Chondrocyte (in vitro differentiated cells): ENCODE results near the gene BCL2L13. TPM values are rescaled to one million over a fixed set of nuclear protein-coding genes. Genes with fewer than 3 reads are reported as not detected.
A peak's percentile ranks its signal among the peaks of the same experiment; 100 is the strongest.
"Not testable (repeated sequence)": the region's sequence is repeated elsewhere in the genome, so short reads cannot be mapped to it uniquely, and the experiment has no call there.

Experiments
- DNase-seq: peaks from one replicate; pipeline ENCODE4 v3.0.0; 2021; ENCODE audit warnings: mixed read lengths, low spot score
- H3K27ac Mint-ChIP-seq: one replicate; pipeline ENCODE4 v1.8.0; 2021; ENCODE audit warnings: mild to moderate bottlenecking, moderate library complexity, mixed read lengths; ENCODE audit not compliant: unreplicated experiment
- H3K27me3 Mint-ChIP-seq: 2 replicates; pipeline ENCODE4 v1.8.0; 2021; ENCODE audit warnings: low read depth, mixed read lengths
- H3K36me3 Mint-ChIP-seq: 2 replicates; pipeline ENCODE4 v1.8.0; 2021; ENCODE audit warnings: low read depth, mixed read lengths
- H3K4me1 Mint-ChIP-seq: 2 replicates; pipeline ENCODE4 v1.8.0; 2021; ENCODE audit warnings: low read depth, mild to moderate bottlenecking, mixed read lengths
- H3K4me3 Mint-ChIP-seq: one replicate; pipeline ENCODE4 v1.8.0; 2021; ENCODE audit warnings: mild to moderate bottlenecking, moderate library complexity, mixed read lengths; ENCODE audit not compliant: unreplicated experiment
- H3K9me3 Mint-ChIP-seq: 2 replicates; pipeline ENCODE4 v1.8.0; 2021; ENCODE audit warnings: low read depth, mixed read lengths
- CTCF ChIP-seq: fragments of 200-600 bp; sonication (generic); IDR thresholded peaks from 2 replicates; pipeline ENCODE4 v1.5.0; 2021; ENCODE audit warnings: antibody characterized with exemption, mild to moderate bottlenecking, moderate library complexity
- total RNA-seq: library from RNA; stranded (reverse); gene quantifications from 3 replicates; pipeline ENCODE4 v1.2.1, GENCODE V29; 2021

The BCL2L13 gene
- total RNA-seq, 1 donor from 2014 or later = 39.6 TPM

DNA sequence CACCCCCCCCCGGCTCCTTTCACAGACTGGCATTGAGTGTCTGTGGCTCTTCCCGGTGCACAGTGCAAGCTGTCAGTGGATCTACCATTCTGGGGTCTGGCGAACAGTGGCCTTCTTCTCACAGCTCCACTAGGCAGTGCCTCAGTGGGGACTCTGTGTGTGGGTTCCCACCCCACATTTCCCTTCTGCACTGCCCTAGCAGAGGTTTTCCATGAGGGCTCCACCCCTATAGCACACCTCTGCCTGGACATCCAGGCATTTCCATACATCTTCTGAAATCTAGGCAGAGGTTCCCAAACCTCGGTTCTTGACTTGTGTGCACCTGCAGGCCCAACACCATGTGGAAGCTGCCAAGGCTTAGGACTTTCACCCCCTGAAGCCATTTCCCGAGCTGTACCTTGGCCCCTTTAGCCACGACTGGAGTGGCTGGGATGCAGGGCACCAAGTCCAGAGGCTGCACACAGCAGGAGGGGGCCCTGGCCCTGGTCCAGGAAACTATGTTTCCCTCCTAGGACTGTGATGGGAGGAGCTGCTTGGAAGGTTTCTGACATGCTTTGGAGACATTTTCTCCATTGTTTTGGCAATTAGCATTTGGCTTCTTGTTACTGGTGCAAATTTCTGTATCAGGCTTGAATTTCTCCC lies 26.0 kb downstream of the BCL2L13 start:
- Mint-ChIP-seq H3K36me3 (peaks cover 11% of the 10 kb centered on the region), H3K27ac (no peak overlapping the region), H3K4me1 (no peaks in the 10 kb centered on the region), H3K9me3 (no peaks in the 10 kb centered on the region), H3K4me3 (no peak overlapping the region), H3K27me3 (no peaks in the 10 kb centered on the region)
- no peak for DNase-seq
- TF ChIP-seq CTCF = no peak

DNA sequence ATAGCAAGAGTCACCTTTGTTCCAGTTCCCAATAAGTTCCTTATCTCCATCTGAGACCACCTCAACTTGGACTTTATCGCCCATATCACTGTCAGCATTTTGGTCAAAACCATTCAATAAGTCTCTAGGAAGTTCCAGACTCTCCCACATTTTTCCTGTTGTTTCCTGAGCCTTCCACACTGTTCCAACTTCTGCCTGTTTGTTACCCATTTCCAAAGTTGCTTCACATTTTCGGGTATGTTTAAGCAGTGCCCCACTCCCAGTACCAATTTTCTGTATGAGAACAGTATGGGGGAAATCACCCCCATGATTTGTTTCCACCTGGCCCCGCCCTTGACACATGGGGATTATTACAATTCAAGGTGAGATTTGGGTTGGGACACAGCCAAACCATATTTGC lies 26.7 kb downstream of the BCL2L13 start:
- TF ChIP-seq CTCF = no peak
- no peaks in the 10 kb centered on the region for H3K9me3 Mint-ChIP-seq
- H3K4me3 Mint-ChIP-seq = no peak overlapping the region
- H3K4me1 Mint-ChIP-seq = no peaks in the 10 kb centered on the region
- DNase-seq = no peak
- no peaks in the 10 kb centered on the region for H3K27me3 Mint-ChIP-seq
- no peak overlapping the region for H3K27ac Mint-ChIP-seq
- peaks cover 16% of the 10 kb centered on the region for H3K36me3 Mint-ChIP-seq

GRCh38 chr22:17665854-17666253 lies 27.3 kb downstream of the BCL2L13 start:
- no peak overlapping the region for H3K27ac Mint-ChIP-seq
- DNase-seq = no peak
- H3K4me3 Mint-ChIP-seq = no peak overlapping the region
- H3K9me3 Mint-ChIP-seq = no peaks in the 10 kb centered on the region
- no peaks in the 10 kb centered on the region for H3K4me1 Mint-ChIP-seq
- H3K36me3 Mint-ChIP-seq = peaks cover 17% of the 10 kb centered on the region
- no peaks in the 10 kb centered on the region for H3K27me3 Mint-ChIP-seq
- no peak for TF ChIP-seq CTCF

DNA sequence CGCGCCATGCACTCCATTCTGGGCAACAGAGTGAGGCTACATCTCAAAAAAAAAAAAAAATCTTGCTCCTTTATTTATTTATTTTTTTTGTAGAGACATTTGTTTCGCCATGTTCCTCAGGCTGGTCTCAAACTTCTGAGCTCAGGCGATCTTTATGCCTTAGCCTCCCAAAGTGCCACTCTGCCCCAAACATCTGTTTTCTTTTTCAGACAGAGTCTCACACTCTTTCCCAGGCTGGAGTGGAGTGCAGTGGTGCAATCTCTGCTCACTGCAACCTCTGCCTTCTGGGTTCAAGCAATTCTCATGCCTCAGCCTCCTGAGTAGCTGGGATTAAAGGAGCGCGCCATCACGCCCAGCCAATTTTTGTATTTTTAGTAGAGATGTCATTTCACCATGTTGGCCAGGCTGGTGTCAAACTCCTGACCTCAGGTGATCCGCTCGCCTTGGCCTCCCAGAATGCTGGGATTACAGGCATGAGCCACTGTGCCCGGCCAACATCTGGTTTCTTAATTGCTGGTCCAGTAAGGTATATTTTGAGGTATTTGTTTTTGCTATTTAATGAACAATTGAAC lies 33.0 kb downstream of the BCL2L13 start:
- not testable (repeated sequence) for H3K9me3 Mint-ChIP-seq, DNase-seq, H3K36me3 Mint-ChIP-seq, H3K4me3 Mint-ChIP-seq, H3K27me3 Mint-ChIP-seq
- H3K4me1 Mint-ChIP-seq = peaks cover 21% of the 10 kb centered on the region
- H3K27ac Mint-ChIP-seq = peak overlapping the region; percentile 52

DNA sequence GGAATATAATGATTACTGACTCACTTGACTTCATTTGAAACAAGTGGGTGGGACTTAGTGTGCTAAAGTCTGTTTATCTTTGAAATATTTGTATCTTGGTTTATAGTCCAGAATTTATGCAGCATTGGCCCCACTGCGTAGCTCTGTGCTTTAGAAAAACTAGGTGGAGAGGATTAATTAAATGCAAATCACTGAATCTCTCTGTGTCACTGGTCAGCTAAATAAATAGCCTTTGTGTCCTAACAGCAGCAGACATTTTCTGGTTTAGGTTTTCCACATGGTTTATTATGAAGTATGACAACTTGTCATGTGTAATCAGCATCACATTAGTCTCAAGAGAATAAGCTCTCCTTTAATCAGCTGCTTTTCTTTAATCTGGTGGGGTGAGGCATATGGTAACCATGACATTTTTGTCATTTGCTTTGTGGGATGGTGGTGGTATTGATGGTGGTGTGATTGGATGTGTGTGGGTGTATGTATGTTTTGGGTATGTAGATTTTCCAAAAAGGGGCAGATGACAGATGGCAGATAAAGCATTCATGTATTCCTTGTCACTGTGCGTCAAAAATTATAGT lies 33.9 kb downstream of the BCL2L13 start:
- no peak for TF ChIP-seq CTCF
- Mint-ChIP-seq H3K27ac (peak overlapping the region; percentile 52), H3K36me3 (peaks cover 8% of the 10 kb centered on the region), H3K27me3 (no peaks in the 10 kb centered on the region), H3K9me3 (no peaks in the 10 kb centered on the region), H3K4me1 (peaks cover 21% of the 10 kb centered on the region), H3K4me3 (no peak overlapping the region)
- DNase-seq = no peak

GRCh38 chr22:17674152-17674551 lies 35.6 kb downstream of the BCL2L13 start:
- no peak overlapping the region for H3K27ac Mint-ChIP-seq
- no peaks in the 10 kb centered on the region for H3K9me3 Mint-ChIP-seq
- H3K27me3 Mint-ChIP-seq = no peaks in the 10 kb centered on the region
- TF ChIP-seq CTCF = no peak
- no peak for DNase-seq
- H3K36me3 Mint-ChIP-seq = peaks cover 8% of the 10 kb centered on the region
- no peak overlapping the region for H3K4me3 Mint-ChIP-seq
- peaks cover 21% of the 10 kb centered on the region for H3K4me1 Mint-ChIP-seq
